PFSK-1 (cell line): Measurements from ENCODE around the gene PRR14L.

Experiments
- SIN3A ChIP-seq: IDR thresholded peaks from 2 replicates; pipeline ENCODE4 v1.6.1; 2012; ENCODE audit warnings: mild to moderate bottlenecking, low read length, moderate library complexity, borderline replicate concordance; ENCODE audit not compliant: insufficient read depth
- TAF1 ChIP-seq: IDR thresholded peaks from 2 replicates; pipeline ENCODE4 v1.6.1; 2012; ENCODE audit warnings: low read length, control low read depth, borderline replicate concordance; ENCODE audit not compliant: insufficient read depth

- TF ChIP-seq TAF1 = no peak
- no peak for TF ChIP-seq SIN3A
These were observed 112.5 kb downstream of the PRR14L start for GRCh38 chr22:31637447-31637890.
